HepG2 (cell line): ENCODE data around the gene PCDHB10.
"Not testable (repeated sequence)": the region's sequence is repeated elsewhere in the genome, so short reads cannot be mapped to it uniquely, and the experiment has no call there.

Experiments
- CHD2 ChIP-seq: IDR thresholded peaks from 2 replicates; pipeline ENCODE4 v1.6.1; 2011; ENCODE audit warnings: low read depth, low read length, improper control_type of control experiment
- CTCF ChIP-seq: sonication (generic); formaldehyde crosslinking; IDR thresholded peaks from 2 replicates; pipeline ENCODE4 v1.5.0; 2020; ENCODE audit warnings: mild to moderate bottlenecking, missing genetic modification reagents, moderate library complexity
- FLYWCH1 ChIP-seq: sonication (generic); formaldehyde crosslinking; IDR thresholded peaks from 2 replicates; pipeline ENCODE4 v1.8.1; 2023; ENCODE audit warnings: mild to moderate bottlenecking, missing genetic modification reagents
- ZBTB38 ChIP-seq: sonication (generic); formaldehyde crosslinking; IDR thresholded peaks from 2 replicates; pipeline ENCODE4 v1.5.1; 2020; ENCODE audit warnings: mild to moderate bottlenecking, missing genetic modification reagents

GRCh38 chr5:141201126-141201525, 9.0 kb downstream of the PCDHB10 start:
- not testable (repeated sequence) for TF ChIP-seq FLYWCH1; ZBTB38 (CRISPR knock-in tag); CTCF (CRISPR knock-in tag); CHD2
